H4 (cell line): Measurements from ENCODE around the gene FASTKD3. TPM values are rescaled to one million over a fixed set of nuclear protein-coding genes. Genes with fewer than 3 reads are reported as not detected.
"Not testable (repeated sequence)": the region's sequence is repeated elsewhere in the genome, so short reads cannot be mapped to it uniquely, and the experiment has no call there.

Experiments
- DNase-seq: peaks from one replicate; pipeline ENCODE4 v3.0.0-alpha.2; 2015; ENCODE audit warnings: low spot score
- total RNA-seq: library from RNA; depleted of rRNA; stranded (reverse); fragments of >200 nt; shearing (Covaris generic); gene quantifications from 2 replicates; pipeline ENCODE4 v1.2.3, GENCODE V29; 2014; rRNA removed

The FASTKD3 gene, protein sequence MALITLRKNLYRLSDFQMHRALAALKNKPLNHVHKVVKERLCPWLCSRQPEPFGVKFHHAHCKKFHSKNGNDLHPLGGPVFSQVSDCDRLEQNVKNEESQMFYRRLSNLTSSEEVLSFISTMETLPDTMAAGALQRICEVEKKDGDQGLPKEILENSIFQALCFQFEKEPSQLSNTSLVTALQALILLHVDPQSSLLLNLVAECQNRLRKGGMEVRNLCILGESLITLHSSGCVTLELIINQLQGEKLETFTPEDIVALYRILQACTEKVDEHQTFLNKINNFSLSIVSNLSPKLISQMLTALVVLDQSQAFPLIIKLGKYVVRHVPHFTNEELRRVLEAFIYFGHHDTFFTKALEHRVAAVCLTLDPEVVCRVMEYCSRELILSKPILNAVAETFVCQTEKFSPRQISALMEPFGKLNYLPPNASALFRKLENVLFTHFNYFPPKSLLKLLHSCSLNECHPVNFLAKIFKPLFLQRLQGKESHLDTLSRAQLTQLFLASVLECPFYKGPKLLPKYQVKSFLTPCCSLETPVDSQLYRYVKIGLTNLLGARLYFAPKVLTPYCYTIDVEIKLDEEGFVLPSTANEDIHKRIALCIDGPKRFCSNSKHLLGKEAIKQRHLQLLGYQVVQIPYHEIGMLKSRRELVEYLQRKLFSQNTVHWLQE
- 34.4 and 41.9 TPM in 2 replicates for total RNA-seq

GRCh38 chr5:7868773-7869473, at the start of gene FASTKD3, which contains the start of gene MTRR:
TSS of gene FASTKD3 (minus strand) at chr5:7869031. CDS start at chr5:7868083, 948 bp downstream.
TSS of gene MTRR (plus strand) at chr5:7869148. CDS start at chr5:7870795, 1,647 bp downstream.
- DNase-seq, result peak; percentile 94

- no peak for DNase-seq
Measured at GRCh38 chr5:7917130-7918123, 48.6 kb upstream of the FASTKD3 start.

GRCh38 chr5:7916171-7916804, 47.5 kb upstream of the FASTKD3 start:
- DNase-seq, result peak; percentile 45

DNA sequence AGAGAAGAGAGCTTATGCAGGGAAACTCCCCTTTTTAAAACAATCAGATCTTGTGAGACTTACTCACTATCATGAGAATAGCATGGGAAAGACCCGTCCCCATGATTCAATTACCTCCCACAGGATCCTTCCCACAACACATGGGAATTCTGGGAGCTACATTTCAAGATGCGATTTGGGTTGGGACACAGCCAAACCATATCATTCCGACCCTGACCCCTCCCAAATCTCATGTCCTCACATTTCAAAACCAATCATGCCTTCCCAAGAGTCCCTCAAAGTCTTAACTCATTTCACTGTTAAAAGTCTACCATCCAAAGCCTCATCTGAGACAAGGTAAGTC, 42.6 kb upstream of the FASTKD3 start:
- DNase-seq, result not testable (repeated sequence)

DNA sequence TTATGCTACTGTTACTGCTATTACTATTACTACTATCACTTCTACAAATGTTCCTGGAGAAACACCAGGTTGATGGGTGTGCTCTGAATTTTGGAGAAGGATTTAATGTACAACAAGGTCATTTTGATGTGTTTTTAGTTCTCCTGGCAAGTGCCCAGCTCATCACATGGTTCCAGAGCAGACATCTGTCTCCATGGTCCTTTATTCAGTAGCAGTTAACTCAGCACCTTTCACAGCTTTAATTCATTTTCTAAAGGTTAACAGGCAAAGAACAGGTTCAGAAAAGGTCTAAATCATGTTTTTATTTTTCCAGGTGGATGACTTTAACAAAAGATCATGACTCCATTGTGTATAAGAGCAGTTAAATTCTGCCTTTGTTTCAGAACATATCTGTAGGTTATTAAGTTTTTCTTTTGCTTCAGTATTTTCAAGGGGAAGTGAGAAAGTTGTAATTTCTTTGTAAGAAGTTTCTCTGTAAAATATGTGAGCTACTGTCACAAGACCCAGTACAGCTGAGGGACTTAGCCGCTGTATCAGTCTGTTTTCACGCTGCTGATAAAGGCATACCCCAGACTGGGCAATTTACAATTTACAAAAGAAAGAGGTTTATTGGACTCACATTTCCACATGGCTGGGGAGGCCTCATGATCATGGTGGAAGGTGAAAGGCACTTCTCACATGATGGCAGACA, 42.1 kb upstream of the FASTKD3 start:
- no peak for DNase-seq

DNA sequence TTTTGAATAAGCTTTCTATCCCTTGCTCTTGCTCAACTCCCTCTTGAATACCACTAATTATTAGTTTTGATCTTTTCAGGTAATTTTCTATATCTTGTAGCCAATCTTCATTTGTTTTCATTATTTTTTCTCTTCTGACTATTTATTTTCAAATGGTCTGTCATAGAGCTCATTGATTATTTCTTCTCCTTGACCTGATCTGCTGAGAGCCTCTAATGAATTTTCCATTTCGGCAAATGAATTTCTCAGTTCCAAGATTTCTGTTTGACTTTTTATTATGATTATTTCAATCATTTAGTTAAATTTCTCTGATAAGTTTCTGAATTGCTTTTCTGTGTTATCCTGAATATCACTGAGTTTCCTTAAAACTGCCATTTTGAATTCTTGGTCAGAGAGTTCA, 39.5 kb upstream of the FASTKD3 start:
- DNase-seq, result no peak

DNA sequence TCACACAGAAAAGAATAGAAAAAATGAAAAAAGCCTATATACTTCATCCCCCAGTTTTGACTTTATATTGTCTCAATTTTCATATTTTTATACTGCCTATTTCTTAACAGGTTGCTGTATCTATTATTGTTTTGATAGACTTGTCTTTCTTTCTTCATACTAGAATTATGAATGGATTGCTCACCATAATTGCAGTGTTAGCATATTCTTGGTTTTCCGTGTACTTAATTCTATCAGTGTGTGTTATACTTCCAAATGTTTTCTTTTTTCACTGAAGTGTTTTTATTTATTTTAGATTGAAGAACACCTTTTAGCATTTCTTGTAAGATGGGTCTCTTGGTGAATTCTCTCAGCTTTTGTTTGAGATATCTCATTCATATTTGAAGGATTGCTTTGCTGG, 38.8 kb upstream of the FASTKD3 start:
- DNase-seq, result no peak

GRCh38 chr5:7904170-7904569, 35.3 kb upstream of the FASTKD3 start:
- peak; percentile 70 for DNase-seq

DNA sequence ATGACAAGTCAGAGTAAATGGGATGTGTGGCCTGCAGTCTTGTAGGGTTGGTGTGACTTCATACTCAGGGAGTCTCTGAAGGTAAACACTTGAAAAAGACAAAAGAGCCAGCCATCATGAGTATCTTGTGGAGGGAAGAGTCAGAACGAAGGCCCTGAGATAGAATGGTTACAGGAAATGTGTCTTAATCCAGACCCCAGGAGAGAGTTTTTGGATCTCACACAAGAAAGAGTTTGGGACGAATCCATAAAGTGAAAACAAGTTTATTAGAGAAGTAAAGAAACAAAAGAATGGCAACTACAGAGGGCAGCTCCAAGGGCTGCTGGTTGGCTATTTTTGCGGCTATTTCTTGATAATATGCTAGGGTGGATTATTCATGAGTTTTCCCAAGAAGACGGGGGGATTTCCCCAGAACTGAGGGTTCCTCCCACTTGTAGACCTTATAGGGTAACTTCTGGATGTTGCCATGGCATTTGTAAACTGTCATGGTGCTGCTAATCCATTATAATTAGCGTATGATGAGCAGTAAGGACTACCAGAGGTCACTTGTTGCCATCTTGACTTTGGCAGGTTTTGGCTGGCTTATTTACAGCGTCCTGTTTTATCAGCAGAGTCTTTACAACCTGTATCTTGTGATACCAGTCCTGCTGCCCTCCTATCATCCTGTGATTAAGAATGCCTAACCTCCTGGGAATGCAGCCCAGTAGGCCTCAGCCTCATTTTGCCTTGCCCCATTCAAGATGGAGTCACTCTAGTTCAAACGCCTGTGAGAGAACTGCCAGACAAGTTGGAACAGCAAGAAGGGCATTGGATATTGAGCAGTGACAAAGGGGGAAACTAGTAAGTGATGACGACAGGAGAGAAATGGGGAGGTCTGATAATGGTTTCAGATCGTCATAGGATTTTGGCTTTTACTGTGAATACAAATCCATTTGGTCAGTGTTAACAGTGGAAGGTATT, 34.1 kb upstream of the FASTKD3 start:
- DNase-seq, result no peak

DNA sequence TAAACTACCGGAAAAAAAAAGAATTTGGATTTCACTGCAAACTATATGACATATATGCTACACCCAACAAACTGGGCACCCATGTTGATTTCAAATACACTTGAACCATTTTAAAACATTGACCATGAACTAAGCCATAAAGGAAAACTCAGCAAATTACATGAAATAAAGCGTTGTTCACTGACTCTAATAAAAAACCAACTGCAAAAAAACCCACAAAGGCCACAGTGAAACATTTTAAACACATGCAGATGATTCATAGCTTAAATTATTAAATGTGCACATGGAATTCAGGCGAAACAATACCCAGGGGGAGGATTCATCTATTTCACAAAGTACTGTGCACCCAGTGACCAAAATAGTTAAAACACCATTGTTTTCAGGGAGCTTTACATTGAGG, 33.4 kb upstream of the FASTKD3 start:
- DNase-seq, result no peak

GRCh38 chr5:7897014-7897600, 28.3 kb upstream of the FASTKD3 start:
- DNase-seq, result peak; percentile 86

DNA sequence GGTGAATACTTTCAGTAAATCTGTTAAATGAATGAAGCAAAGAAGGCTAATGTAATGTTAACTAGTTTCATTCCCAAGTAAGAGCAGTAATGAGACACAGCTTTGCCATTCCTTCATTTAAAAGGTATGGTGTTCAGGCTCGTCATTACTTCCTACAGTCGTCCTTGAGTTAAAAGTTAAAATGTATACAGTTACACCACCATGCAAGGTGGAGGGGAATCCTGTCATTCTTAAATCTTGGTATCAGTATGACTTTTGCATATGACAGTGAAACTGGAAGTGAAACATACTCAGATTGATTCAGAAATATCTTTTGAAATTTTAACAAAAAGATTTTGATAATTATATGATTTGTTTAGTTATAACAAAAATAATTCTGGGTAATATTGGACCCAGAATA, 26.0 kb upstream of the FASTKD3 start:
- no peak for DNase-seq

DNA sequence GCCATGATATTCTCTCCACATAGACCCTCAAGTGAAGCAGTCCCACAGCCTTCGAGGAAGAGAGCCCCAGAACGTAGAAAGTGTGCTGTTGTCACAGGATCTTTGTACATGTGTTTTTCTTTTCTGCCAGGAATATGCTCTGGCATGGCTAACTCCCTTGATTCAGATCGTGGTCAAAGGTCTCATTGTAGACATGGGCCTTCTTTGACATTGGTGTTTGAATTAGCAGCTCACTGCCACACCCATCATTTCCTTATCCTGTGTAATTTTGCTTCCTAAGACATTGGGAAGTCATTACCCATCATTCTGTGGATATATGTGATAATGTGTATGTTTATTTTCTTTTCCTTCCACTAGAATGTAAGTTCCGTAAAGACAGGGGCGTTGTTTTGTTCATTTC, 25.6 kb upstream of the FASTKD3 start:
- no peak for DNase-seq

DNA sequence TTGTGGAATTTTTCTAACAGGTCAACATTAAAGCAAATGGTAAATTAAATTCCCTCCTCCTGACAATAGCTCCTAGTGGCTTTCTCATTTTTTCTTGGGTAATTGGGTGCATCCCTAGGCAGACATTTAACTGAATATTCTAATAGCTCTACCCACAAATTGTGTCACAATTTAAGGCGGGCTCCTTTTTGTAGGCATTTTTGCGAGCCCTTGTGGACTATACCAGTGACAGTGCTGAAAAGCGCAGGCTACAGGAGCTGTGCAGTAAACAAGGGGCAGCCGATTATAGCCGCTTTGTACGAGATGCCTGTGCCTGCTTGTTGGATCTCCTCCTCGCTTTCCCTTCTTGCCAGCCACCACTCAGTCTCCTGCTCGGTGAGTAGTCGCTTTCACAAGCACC, 20.1 kb upstream of the FASTKD3 start:
- DNase-seq, result no peak

DNA sequence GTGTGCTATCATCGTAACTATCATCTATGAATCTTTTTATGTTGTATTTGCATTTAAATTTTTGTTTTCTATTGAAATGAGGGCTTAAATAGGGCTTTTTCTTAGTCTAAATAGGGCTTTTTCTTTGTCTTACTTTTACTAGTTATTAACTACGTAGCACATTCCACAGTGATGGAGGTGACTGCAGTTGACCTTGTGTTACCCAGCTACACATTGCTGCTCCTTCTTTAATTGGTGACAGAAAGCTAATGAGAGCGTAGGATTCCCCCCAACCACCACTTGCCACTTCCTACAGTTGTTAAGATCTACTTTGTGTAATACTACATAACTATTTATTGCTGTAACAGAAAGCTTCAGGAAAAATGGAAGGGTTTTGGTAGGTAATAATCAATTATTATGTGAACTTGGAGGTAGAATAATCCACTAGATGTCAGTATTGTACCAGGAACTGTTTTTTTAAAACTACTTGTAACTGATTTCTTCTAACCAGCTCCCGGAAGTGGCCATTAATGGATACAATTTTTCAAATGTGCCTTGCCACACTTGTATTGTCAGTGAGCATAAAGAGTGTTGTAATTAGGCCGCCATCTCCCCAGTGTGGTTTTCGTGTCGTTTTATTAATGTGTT, 18.1 kb upstream of the FASTKD3 start:
- peak; percentile 42 for DNase-seq

- DNase-seq, result no peak
Measured at GRCh38 chr5:7884491-7885267, 15.8 kb upstream of the FASTKD3 start.

- no peak for DNase-seq
Measured at GRCh38 chr5:7882926-7883325, 14.1 kb upstream of the FASTKD3 start.
